NCI-H460 (cell line): Measurements from ENCODE around the gene CACNB4. TPM values are rescaled to one million over a fixed set of nuclear protein-coding genes. Genes with fewer than 3 reads are reported as not detected.
"Not testable (repeated sequence)": the region's sequence is repeated elsewhere in the genome, so short reads cannot be mapped to it uniquely, and the experiment has no call there.

Experiments used
- DNase-seq: peaks from one replicate; pipeline ENCODE4 v3.0.0-alpha.2; 2016; ENCODE audit warnings: low read depth; ENCODE audit errors: extremely low read depth
- small RNA-seq, 2 experiments: library from RNA; depleted of rRNA; stranded (forward); fragments of <200 nt; gene quantifications; one replicate each; pipeline ENCODE3, GENCODE V24; 2014
- total RNA-seq: library from RNA; depleted of rRNA; stranded (reverse); fragments of >200 nt; shearing (Covaris generic); gene quantifications from 2 replicates; pipeline ENCODE4 v1.2.3, GENCODE V29; 2014; rRNA removed

CACNB4 gene
- total RNA-seq, 1 experiment from 2014 or later, result 0.20 TPM

DNA sequence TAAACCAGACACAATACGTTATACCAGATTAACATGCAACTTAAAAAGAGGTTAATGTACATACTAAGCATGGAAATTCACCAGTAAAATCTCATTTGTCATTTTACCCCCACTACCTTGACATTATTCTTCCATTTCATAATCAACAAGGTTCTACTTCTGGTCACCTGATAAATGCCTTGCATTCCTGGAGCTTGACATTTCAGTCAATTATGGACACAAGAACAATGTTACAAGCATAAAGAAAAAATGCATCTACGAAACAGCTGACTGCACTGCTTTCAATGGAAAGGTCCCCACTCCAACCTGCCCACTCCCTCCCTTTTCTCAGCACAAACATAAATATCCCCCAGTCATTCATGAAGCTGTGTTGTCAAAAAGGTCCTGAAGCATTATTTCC, 302.1 kb downstream of the CACNB4 start:
- DNase-seq, result no peak

DNA sequence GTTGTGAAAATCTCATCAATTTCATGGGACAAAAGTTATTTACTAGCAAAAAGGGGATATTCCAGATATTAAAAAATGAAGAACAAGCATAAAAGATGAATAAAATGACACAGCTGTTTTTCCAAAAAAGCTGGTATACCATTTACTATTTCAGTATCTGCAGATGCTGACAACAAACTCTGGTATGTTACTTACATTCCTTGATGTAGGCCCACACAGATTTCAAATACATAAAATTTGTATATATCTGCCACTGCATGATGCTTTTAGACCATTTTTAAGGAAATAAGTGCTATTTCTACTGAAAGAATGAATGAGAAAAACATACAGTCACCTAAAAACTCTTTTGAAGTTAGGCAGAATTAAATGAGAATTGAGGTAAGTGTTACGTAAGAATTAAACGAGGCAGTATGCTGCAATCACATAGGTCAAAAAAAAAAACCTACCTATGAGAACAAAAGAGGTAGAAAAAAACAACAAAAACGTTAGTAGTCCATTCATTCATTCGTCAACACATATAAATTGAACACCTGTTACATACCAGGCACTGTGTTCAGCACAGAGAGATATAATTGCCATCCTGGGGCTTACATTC, 303.1 kb downstream of the CACNB4 start:
- no peak for DNase-seq

DNA sequence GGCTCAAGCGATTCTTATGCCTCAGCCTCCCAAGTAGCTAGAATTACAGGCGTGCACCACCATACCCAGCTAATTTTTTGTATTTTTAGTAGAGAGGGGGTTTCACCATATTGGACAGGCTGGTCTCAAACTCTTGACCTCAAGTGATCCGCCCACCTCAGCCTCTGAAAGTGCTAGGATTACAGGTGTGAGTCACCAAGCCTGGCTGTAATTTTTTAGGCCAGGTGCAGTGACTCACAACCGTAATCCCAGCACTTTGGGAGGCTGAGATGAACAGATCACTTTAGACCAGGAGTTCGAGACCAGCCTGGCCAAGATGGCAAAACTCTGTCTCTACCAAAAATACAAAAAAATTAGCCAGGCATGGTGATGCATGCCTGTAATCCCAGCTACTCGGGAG, 304.4 kb downstream of the CACNB4 start:
- DNase-seq, result not testable (repeated sequence)

DNA sequence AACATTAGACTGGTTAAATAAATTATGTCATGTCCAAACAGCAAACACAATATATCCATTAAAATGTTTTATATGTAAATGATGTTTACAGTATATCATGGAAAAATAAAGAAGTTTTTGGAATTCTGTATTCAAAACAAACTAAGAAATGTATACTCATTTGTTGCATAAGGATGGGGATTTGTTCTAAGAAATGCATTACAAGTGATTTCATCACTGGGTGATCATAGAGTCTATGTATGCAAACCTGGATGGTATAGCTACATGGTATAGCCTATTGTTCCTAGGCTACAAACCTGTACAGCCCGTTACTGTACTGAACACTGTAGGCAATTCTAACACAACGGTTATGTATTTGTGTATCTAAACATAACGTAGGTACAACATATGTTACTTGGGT, 305.7 kb downstream of the CACNB4 start:
- no peak for DNase-seq

DNA sequence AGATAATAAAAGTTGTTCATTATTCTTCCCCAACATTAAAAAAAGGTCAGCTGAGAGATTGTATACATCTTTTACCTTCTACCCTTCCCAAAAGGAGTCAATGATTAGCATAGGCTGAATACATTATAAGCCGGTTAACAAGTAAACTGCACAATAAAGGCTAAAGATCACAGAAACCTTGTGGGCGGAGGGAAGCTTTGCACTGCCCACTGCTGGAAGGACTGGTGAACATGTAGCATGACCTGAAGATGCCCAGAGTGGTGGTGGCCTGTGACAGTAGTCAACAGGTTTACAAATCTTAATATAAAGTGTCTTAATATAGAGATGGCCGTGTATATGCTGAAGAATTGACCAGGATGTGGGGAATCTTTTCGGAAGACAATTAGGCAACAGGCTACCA, 306.3 kb downstream of the CACNB4 start:
- DNase-seq, result no peak

DNA sequence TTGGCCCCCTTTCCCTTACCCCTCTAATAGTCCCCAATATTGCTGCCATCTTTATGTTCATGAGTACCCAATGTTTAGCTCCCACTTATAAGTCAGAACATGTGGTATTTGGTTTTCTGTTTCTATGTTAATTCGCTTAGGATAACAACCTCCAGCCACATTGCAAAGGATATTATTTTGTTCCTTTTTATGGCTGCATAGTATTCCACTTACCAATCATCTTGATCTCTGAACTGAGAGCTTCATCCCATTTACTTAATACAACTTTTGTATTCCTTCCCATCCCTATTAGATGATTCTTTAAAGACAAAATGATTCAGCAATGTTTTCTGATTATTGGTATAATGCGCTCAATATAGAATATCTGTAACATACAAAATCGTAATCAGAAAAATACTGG, 307.3 kb downstream of the CACNB4 start:
- no peak for DNase-seq

DNA sequence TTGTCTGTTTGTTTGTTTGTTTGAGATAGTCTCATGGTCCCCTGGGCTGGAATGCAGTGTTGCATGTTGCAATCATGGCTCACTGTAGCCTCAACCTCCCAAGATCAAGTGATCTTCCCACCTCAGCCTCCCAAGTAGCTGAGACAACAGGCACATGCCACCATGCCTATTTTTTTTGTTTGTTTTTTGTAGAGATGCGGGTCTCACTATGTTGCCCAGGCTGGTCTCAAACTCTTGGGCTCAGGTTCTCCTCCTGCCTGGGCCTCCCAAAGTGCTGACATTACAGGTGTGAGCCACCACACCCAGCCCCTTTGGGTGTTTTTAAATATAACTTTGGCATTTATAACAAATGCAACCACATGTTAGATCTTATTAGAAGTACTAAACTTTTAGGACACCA, 308.2 kb downstream of the CACNB4 start:
- DNase-seq, result no peak

DNA sequence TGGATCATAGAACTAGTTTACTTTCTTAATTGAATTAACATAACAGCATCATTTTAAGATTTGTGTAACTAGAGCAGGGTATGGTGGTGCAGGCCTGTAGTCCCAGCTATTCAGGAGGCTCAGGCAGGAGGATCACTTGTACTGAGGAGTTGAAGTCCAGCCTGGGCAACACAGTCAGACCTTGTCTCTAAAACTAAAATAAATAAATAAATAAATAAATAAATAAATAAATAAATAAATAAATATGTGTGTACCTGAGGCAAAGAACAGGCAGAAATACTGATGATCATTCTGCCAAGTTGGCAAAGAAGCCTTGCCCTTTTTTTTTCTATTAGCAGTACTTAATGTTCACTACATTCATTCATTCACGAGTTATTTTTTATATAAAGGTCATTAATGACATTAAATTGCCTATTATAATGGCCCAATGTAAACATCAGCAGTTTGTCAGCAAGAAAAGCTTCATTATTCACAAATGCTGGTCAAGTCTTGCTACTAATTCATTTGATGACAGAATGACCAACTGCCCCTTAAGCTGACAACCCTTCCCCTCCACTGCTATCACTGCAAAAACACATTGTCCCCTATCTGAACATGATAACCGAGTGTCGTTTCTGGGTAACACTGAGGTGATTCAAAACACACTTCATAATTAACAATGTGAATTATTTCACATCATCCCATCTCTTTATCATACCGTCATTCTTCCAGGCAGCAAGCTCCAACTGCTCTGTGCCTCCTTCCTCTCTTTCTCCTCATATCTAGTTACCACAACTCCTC, 309.6 kb downstream of the CACNB4 start:
- no peak for DNase-seq

DNA sequence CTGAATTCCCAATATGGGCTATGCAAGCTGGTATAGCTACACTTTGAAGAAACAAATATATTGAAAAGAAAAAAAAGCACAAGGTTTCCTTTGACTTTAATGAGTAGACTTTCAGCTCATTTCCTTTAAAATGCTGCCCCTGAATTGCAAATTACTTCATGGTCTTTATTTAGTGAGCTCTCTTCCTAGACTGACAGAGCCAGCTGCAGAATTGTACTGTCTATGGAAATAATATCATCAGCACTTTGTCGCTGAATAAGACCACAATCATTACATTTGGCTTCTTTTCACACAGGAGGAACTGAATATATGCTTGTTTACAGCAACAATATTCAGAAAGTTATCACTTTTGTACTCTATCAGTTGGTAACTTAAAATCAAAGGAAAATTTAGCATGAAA, 312.4 kb downstream of the CACNB4 start:
- no peak for DNase-seq

DNA sequence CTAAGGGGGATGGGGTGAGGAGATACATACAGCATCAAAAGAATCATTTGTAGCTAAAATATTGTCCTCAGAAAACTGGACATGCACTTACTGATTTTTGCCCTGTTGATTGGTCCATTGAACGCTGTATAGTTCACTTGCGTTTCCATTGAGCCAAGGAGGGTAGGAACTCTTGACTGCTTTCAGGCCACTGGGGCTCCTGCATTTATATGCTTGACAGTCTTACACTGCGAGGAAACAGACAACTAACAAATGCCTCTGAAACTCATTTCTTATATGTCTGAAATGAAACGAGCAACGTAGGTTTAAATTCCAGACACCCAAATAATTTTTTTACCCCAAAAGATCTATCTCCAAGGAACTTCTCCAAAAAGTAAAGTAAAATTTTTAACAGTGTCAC, 312.8 kb downstream of the CACNB4 start:
- DNase-seq, result no peak

DNA sequence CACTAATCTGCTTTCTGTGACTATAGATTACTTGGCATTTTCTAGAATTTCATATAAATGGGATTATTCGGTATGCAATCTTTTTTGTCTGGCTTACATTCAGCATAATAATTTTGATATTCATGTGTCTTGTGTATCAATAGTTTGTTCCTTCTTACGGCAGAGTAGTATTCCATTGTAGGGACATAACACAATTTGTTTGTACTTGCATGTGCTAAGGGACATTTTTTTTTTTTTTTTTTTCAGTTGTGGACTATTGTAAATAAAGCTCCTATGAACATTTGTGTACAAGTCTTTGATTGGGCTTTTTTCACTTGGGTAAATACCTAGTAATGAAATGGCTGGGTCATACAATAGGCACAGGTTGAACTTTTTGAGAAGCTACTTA, 315.7 kb downstream of the CACNB4 start:
- DNase-seq, result no peak

Small RNA genes within 50 kb of the gene (small RNA-seq; reads per million reads assigned to genes)
- 0 to 0.06 reads per million in 2 experiments for gene RPL30P2

Other genes with a start within 250 kb of the CACNB4 start
- 24.5 and 27.5 TPM in 2 replicates for gene STAM2, start 76.7 kb upstream of the CACNB4 start, total RNA-seq
- gene FMNL2, start 236.1 kb upstream of the CACNB4 start, total RNA-seq, result 80.5 and 98.0 TPM in 2 replicates